Measurements from ENCODE around the gene CHRNB4.

Gene CHRNB4

GRCh38 chr15:78668987-78669386 is 28.0 kb upstream of the CHRNB4 start:
- DNase-seq (ENCODE audit: low read depth) = no peak

GRCh38 chr15:78667578-78668236 is 26.7 kb upstream of the CHRNB4 start:
- DNase-seq (ENCODE audit: low read depth) = no peak

DNA sequence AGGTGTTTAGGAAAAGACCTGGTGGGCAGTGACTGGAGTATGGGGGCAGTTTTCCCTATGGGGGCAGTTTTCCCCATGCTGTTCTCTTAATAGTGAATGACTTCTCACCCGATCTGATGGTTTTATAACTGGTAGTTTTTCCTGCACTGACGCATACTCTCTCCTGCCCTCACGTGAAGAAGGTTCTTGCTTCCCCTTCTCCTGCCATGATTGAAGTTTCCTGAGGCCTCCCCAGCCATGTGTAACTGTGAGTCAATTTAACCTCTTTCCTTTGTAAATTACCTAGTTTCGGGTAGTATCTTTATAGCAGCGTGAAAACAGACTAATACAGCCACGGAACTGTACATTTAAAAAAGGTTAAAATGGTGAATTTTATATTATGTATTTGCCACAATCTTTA is 25.0 kb upstream of the CHRNB4 start:
- no peak for DNase-seq (ENCODE audit: low read depth)

GRCh38 chr15:78663703-78664102 is 22.7 kb upstream of the CHRNB4 start:
- DNase-seq (ENCODE audit: low read depth) = no peak

DNA sequence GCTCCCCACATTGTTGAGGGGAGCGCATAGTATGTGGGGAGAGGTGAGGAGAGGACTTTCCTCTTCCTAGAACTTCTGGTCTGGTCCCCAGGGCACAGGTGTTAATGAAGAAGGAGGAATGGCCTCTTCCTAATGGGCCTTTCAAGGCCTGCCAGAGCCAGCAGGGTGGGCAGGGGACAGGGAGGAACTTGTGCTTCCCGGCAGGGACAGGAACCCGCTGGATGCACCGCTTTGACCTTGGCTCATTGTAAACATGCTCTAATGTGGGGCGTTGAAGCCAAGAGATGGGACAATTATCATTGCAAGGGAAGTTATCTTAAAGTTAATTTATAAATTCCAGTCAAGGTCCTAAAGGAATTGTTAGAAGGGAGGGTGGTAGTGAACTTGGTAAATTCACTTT is 21.0 kb upstream of the CHRNB4 start:
- no peak for DNase-seq (ENCODE audit: low read depth)

DNA sequence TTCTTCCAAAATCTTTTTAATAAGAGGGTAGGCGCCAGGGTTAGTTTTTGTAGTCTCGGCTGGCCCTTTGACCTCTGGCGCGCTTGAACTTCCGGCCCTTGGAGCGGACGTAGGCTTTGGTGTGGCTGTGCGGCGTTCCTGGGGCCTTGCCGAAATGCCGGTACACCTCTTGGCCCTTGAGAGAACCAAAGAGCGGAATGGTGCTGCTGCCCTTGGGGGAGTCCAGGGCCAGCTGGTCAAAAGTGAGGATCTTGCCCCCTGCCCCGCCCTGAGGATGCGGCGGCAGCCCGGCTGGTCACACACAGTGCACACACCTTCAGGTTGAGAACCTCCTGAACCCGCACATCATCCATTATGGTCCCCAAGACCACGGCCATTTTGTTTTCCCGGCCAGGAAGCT is 20.0 kb upstream of the CHRNB4 start:
- no peak for DNase-seq (ENCODE audit: low read depth)

DNA sequence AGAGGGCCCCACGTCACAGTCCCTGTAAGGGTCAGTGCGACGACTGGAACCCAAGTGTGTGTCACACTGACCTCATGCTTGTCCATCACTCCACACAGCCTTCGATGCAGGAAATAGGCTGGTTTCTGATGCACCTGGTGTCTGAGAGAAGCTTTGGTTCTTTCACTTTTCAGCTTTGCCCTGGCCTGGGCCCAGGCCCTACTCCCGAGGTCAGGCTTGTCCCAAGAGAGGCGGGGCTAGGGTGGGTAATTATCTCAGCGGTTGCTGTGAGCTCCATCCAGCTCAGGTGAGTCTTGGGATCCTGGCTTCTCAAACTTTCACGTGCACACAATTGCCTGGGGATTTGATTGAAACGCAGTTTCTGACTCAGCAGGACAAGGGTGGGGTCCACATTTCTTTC is 19.6 kb upstream of the CHRNB4 start:
- no peak for DNase-seq (ENCODE audit: low read depth)

- no peak for DNase-seq (ENCODE audit: low read depth)
Observed at GRCh38 chr15:78658823-78659222, 17.8 kb upstream of the CHRNB4 start.

- DNase-seq (ENCODE audit: low read depth) = no peak
Observed at GRCh38 chr15:78654272-78654671, 13.3 kb upstream of the CHRNB4 start.

- no peak for DNase-seq (ENCODE audit: low read depth)
Observed at GRCh38 chr15:78651930-78652615, 11.1 kb upstream of the CHRNB4 start.

GRCh38 chr15:78651007-78651406 is 10.0 kb upstream of the CHRNB4 start:
- no peak for DNase-seq (ENCODE audit: low read depth)

- DNase-seq (ENCODE audit: low read depth) = no peak
Observed at GRCh38 chr15:78650022-78650421, 9.0 kb upstream of the CHRNB4 start.

GRCh38 chr15:78645009-78645408 is 4.0 kb upstream of the CHRNB4 start:
- DNase-seq (ENCODE audit: low read depth) = no peak

DNA sequence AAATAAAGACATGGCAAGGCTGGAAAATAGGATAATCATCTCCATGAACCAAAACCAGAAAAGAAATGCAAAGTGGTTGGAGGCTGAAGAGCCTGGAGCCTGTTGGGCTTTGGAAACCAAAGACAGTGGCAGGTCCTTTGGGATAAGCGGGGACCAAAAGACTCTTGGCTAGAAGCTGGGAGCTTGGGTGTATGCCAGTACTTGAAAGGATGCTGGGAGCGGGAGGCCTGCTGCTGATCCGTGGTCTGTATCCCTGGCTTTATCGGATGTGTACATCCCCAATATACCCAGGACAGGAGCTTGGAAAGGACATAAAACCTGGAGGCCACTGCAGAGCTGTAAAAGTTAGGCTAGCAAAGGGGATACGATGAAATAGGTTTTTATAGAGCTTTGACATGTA is 1.3 kb upstream of the CHRNB4 start:
- DNase-seq (ENCODE audit: low read depth) = no peak

GRCh38 chr15:78641749-78642275 is 802 bp upstream of the CHRNB4 start:
- DNase-seq (ENCODE audit: low read depth) = no peak

DNA sequence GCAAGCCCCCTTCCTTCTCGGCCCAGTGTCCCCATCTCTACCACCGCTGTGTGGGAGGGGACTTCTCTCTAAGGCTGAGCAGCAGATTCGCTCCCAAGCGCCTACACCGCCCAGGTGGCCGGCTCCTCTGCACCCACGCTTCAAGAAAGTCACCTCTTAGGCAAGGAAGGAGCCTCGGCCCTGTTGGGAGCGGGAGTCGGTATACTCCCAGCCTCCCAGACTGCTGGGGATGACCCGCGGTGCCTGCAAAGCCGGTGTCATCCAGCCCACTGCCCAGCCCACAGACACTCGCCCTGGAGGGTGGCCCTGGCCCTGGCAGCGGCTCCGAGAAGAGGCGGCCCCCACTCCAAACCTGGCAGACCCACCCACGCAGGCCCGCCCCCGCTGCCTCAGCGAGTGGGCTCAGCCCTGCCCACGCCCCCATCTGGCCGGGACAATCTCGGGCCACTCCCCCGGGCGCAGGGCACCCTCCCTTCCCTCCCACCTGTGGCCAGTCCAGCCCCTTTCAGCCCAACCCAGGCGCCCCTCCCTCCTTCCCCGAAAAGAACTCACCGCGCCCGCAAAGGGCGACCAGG is 396 bp downstream of the CHRNB4 start:
- no peak for DNase-seq (ENCODE audit: low read depth)

DNA sequence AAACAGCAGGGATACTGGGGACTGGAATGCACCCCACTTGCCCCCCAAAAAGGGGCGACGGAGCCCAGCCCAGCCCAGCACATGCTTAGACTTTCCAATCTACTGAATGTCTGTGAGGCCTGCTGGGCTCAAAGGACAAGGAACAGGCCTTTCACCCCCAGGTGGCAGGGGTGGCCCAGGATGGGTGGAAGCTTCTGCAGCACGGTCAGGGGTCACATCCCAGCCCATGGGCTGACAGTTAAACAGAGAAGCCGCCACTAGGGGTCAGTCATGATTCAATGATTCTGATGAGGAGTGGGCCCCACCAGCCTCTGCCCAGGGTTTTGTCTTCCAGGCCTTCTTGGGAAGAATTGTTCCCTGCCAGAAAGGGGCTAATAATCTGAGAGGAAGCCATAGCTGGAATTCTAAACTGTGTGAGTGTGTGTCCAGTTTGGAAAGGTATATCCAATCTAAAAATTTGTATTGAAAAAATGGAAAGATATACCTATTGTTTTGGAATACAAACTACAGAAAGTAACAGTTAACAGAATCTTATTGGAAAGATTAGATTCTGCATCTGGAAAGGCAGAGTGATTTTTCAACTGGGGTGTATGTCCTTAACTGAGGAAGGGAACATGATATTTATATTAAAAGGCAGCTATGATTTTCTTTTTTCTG is 2.2 kb downstream of the CHRNB4 start:
- peak; percentile 22 for DNase-seq (ENCODE audit: low read depth)

DNA sequence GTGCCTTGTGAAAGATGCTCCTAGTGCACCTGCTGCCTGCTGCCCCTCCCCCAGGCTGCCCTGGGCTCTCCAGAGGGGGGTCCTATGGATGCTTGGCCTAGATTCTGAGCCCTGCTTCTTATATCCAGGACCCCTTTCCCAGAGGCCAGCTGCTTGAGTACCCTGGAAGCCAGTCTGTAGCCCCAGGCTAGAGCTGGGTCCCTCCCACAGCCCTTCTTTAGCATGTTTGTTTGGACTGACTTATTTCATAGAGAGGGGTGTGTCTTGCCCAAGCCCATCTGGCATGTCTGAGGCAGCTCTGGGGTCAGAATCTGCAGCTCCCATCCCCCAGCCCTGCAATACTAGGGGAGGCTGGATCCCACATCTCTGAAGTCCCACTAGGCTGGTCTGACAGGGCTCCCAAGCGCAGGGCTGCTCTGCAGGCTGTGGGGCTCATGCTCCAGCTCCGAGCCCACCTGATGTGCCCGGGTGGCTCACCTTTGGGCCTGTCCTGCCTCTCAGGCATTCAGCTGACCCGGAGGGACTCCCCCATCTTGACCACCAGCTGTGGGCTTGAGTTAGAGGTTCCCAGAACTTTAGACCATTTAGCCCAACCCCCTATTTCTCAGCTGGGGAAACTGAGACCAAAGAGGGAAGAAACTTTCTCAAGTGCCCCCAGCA is 3.1 kb downstream of the CHRNB4 start:
- DNase-seq (ENCODE audit: low read depth) = no peak

DNA sequence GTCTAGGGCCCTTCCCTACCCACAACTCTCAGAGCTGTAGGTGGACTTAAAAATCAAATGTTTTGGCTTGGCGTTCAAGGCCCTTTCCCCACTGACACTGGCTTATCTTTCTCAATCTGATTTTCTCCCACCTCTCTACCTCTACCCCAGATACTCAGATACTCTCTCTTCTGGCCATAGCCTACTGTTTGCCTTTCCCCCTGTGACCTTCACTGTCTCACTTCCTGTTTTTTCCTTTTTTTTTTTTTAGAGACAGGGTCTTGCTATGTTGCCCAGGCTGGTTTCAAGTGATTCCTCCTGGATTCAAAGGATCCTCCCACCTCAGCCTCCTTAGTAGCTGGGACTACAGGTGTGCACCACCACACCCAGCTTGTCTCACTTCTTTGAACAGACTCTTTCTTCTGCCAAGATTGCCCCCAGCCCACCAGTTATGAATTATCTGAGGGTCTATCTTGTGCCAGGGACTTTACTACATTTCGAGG is 4.6 kb downstream of the CHRNB4 start:
- no peak for DNase-seq (ENCODE audit: low read depth)

DNA sequence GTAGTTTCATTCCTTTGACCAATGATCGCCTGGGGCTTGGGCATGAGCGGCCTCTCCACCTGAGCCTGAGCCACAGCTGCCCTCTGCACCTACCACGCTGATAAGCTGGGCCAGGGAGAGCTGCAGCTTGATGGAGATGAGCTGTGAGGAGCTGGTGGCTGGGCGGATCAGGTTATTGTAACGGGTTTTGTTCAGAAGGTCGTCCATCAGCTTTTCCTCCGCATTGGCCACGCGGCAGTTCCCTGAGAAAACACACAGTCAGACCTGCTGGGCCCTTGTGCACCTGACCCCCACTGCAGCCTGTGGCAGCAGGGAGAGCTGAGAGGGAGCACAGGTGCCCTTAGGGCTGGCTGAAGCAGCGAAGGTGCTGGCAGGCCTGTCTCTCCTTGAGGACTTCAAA is 5.7 kb downstream of the CHRNB4 start:
- no peak for DNase-seq (ENCODE audit: low read depth)

- no peak for DNase-seq (ENCODE audit: low read depth)
Observed at GRCh38 chr15:78634210-78635145, 6.5 kb downstream of the CHRNB4 start.
